NCI-H524 (cell line): Measurements from ENCODE around the gene N4BP3.
A peak's percentile ranks its signal among the peaks of the same experiment; 100 is the strongest.

Source experiments
- DNase-seq, 2 experiments: peaks; one replicate each; lab custom pipeline; 2025; lab: John Stamatoyannopoulos, UW

Gene N4BP3

GRCh38 chr5:178098685-178099084 is 14.6 kb upstream of the N4BP3 start:
- DNase-seq = no peak

GRCh38 chr5:178103612-178104011 is 9.7 kb upstream of the N4BP3 start:
- DNase-seq = no peak

- no peak for DNase-seq
Measured at GRCh38 chr5:178104492-178104891, 8.8 kb upstream of the N4BP3 start.

- DNase-seq = no peak
Measured at GRCh38 chr5:178106086-178106485, 7.2 kb upstream of the N4BP3 start.

GRCh38 chr5:178106556-178107239 is 6.6 kb upstream of the N4BP3 start:
- no peak for DNase-seq

- DNase-seq = no peak
Measured at GRCh38 chr5:178107756-178108310, 5.5 kb upstream of the N4BP3 start.

- DNase-seq = no peak
Measured at GRCh38 chr5:178108446-178108845, 4.9 kb upstream of the N4BP3 start.

- no peak for DNase-seq
Measured at GRCh38 chr5:178108966-178109365, 4.4 kb upstream of the N4BP3 start.

GRCh38 chr5:178110511-178110910 is 2.8 kb upstream of the N4BP3 start:
- DNase-seq = no peak

- DNase-seq = no peak
Measured at GRCh38 chr5:178111925-178112324, 1.4 kb upstream of the N4BP3 start.

GRCh38 chr5:178112545-178112944 is 787 bp upstream of the N4BP3 start:
- no peak for DNase-seq

- no peak for DNase-seq
Measured at GRCh38 chr5:178113841-178114324, 551 bp downstream of the N4BP3 start.

GRCh38 chr5:178114325-178115135 is 1.2 kb downstream of the N4BP3 start:
- peak in 1 of 2 experiments; percentile 4 for DNase-seq

- DNase-seq = peak in 1 of 2 experiments; percentile 15
Measured at GRCh38 chr5:178115136-178115813, 1.9 kb downstream of the N4BP3 start.

- no peak for DNase-seq
Measured at GRCh38 chr5:178115814-178116142, 2.4 kb downstream of the N4BP3 start.

GRCh38 chr5:178116143-178116885 is 3.0 kb downstream of the N4BP3 start:
- DNase-seq = peak in 1 of 2 experiments; percentile 8

GRCh38 chr5:178117923-178118701 is 4.8 kb downstream of the N4BP3 start:
- DNase-seq = no peak

GRCh38 chr5:178119915-178120606 is 6.7 kb downstream of the N4BP3 start:
- no peak for DNase-seq

- peak; percentile 80 to 96 for DNase-seq
Measured at GRCh38 chr5:178120607-178121357, 7.5 kb downstream of the N4BP3 start.
